GM18511 (cell line): ENCODE results near the gene HS1BP3.
A peak's percentile ranks its signal among the peaks of the same experiment; 100 is the strongest.

ENCODE experiments used
- ATAC-seq: cut with Tn5 transposase; IDR thresholded peaks from one replicate; pipeline ENCODE4 v1.9.1; 2021; ENCODE audit warnings: mild to moderate bottlenecking, moderate library complexity; ENCODE audit not compliant: unreplicated experiment

The HS1BP3 gene, protein sequence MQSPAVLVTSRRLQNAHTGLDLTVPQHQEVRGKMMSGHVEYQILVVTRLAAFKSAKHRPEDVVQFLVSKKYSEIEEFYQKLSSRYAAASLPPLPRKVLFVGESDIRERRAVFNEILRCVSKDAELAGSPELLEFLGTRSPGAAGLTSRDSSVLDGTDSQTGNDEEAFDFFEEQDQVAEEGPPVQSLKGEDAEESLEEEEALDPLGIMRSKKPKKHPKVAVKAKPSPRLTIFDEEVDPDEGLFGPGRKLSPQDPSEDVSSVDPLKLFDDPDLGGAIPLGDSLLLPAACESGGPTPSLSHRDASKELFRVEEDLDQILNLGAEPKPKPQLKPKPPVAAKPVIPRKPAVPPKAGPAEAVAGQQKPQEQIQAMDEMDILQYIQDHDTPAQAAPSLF

DNA sequence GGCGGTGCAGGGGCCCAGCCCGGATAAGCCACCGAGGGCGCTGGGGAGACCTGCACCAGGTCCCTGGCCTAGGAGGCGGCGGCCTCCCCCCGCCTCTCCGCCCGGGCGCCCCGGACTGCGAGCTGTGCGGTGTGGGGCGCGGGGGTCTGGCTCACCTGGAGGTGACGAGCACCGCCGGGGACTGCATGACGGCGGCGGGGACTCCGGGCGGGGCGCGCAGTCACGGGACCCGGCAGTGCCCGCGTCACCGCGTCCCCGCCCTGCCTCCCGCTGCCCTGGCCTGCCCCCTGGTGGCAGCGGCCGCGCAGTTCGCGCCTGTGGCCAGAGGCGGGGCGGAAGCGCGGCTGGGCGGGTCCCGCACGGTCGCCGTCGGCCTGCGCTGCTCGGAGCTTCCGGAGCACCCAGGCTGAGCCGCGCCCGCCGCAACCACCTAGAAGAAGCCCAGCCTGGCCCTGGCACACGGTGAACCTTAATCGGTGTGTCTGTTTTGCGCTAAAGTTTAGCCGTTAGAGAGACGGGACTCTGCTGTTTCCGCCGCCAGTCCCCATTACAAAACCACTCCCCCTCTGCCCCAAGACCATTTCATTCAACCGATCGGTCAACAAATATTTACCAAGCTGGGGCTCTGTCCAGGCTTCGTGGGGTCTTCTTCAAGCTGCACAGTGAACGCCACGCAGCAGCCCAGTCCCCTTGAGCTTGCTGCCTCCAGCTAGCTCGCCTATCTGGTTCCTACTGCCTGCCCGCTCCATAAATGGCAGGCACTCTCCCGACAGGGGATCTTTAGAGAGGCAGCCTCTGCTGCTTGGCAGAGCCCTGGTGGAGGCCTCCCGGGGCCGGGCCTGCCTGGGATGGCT, at the start of gene HS1BP3:
HS1BP3 (minus strand) TSS at position 222 of the 854 bp plus-strand sequence; CDS start at position 187, 35 bp downstream.
- ATAC-seq, result peak; percentile 96

DNA sequence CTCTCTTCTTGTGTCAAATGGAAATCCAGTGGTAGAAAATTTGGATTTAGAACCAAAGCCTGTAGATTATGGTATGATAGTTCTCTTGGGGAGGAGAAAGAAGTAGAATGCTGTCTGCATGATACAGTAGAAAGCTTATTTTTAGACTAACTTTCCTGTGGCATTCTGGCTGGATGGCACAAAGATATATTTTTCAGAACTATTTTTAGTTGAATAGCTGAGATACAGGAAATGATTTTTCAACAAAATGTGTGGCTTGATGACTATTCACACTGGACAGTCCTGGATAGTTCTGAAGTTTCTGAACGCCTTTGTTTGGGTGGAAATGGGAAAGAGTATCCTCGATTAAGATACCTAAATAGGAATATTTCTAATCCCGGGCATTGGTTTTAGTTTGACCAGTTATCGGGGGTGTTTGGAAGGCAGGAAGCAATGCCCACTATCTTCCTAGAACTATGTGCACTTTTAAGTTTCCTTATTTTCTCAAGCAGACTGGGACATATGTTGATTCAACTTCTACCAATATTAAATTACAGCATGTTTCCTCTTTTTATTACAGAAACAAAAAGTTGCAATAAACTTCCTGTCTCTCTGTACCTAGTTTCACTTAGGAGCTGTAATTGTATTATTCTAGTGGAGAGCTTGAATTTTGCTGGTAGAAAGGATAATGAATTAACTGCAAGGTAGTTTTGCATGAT, 48.2 kb upstream of the HS1BP3 start:
- peak; percentile 52 for ATAC-seq

DNA sequence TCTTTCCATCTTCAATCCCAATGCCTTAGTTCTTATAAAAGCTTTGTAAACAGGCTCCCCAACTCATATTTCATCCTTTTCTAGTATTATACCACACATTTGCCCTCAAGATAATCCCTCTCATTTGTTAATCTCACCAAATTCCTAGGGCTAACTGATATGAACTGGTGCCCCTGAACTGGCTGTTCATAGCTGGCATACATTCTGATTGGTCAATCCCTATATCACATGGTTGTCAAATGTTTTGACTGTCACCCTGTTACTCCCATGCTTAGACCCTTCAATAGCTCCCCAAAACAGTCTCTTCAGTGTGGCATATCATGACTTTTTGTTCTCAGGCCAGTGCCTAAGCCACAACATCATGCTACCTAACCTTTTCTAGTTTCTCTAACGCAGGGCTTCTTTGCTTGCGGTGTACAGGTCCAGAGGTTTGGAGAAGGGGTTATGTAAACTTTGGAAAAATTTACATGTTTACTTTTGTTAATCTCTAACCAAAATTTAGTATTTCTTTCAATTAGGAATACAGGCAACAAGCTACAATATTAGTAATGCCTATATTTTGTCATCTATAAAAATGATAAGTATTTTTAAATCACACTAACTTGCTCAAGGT, 46.5 kb upstream of the HS1BP3 start:
- no peak for ATAC-seq

DNA sequence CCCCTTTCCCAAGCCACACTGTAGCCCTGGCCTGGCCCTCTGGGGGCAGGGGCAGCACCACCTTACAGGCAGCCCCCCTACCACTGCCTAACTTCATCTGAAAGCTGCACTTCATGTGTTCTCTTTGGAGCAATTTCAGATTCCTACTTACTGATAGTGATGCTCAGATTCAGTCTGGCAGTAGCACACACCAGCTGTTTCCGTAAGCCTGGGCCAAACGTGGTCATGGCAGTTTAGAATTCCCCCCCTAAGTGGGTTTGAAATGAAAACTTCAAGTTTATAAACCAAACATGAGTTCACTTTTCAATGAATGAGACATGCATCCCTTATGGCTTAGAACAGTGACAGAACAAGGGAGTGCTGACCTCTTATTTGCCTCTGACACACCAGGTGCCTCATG, 45.5 kb upstream of the HS1BP3 start:
- ATAC-seq, result no peak

DNA sequence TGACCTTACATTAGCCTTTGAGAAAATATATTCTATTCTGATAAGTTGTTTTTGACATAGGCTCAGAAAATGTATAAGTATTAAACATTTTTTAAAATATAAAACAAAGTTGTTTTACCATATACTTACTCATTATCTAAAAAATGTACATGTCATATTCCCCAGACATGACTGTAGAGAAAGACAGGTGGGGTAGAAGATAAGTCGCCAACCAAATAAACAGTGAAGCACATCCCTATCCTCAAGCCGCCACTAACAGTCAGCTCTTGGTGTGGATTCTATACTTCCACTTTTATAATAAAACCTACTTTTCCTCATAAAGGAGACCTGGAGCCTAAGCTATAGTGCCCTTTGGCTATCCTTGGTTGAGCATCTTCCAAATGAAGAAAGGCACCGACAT, 42.4 kb upstream of the HS1BP3 start:
- no peak for ATAC-seq

DNA sequence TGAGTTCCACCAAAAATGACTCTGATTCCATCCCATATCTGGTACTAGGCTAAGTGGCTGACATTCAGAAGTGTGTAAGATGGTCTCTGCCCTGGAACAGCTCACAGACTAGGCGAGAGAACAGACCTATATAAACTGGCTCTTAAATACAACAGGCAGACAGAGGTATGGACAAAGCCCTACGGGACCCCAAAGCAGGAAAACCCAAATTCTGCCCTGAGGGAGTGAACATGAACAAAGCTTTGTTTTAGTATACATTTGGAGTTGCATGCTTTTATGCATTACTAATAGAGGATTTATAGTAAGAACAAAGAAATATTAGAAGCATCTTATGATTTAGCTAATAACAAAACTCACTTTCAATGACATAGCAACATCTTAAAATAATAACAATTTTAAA, 41.2 kb upstream of the HS1BP3 start:
- ATAC-seq, result no peak

DNA sequence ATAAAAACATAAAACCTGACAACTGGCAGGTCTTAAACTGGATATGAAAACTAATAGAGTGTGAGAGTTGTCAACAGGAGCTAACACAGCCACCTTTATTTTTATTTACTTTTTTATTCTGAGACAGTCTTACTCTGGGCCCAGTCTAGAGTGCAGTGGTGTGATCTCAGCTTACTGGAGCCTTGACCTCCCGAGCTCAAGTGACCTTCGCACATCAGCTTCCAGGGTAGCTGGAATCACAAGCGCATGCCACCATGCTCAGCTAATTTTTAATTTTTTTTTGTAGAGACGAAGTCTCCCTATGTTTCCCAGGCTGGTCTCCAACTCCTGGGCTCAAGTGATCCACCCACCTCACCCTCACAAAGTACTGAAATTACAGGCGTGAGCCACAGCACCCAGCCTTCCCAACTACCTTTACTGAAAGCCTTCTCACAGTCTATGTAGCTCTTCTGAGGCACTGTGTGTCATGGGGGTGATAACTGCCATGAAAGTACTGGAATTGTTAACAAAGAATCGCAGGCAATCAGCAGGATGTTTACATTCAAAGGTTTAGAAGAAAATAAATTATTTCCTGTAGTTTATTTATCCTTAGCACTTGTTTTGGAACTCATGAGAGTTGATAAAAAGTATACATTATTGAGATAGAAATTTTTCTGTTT, 40.3 kb upstream of the HS1BP3 start:
- no peak for ATAC-seq

DNA sequence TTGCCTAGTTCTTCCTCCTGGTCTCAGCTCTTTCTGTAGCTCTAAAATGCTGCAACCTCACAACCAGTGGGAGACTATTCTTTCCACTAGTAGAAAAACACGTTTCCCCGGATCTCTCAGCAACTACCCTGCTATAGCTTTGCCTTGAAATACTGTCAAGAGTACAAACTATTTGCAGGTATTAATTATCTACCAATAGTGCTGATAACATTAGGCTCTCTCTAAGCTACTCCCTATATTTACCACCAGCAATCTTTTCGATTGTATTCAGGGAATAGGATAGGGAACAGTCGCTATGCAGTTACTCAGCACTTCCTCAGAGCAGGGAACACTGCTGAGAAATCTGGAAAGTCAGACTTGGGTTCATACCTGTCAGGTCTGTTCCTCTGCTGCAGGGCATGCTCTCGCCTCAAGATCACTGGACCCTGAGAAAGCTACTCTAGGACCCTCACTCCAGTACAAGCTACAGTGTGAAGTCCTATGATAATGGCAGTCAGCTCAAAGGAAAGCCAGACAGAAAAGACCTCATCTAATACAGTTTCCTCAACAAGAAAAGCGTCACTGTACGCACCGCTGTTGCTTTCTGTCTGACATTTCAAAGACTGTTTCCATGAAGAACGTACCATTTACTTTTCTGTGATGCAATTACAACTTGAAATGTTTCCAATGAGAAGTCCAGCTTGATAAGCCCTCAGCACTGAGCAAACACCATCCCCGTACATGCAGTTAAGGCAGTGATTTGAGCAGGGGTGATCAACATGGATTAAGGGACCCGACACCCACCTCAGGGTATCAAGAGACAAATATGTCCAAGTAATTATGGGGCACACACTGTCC, 38.7 kb upstream of the HS1BP3 start:
- no peak for ATAC-seq

DNA sequence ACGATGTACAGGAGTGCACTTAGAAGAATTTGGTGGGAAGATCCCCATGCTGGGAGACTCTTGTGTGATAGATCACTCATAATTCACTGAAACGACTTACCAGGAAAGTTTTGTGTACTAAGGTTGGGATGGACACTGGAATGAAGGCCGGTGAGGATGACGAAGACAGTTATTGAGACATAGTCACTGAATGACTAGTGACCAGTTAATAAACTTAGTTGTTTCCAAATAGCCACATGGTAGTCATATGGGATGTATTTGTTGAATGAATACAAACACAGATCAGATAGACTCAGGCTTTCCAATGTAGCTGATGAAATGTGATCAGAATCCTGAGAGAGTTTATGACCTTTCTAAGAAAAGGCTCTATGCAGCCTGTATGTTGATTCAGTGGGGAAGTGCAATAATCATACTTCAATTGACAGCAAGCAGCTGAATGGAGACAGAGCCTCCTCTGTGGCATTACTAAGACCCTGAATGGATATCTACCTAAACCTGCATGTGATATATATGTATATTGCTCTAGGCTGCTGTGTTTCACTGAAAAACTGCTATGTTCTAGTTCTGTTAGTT, 36.4 kb upstream of the HS1BP3 start:
- ATAC-seq, result no peak

DNA sequence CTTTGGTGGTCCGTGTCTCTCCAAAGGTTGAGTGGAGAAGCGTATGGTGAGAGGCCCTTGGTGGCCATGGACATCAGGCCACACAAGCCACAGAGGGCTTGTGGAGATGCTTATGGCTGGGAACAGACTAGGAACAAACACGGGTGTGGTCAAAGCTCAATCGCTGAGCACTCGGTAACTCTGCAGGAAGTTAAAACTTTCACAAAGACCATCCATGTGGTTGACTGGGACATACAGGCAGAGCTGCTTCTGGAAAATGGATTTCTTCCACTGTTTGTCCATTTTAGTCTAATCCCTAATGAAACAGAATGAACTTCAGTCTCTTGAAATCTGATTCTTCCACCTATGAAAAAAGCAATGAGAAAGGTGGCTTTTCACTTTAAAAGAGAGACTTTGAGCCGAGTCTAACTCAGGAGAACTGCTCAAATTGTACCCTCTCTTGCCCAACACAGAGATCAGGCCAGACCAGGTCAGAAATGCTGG, 33.7 kb upstream of the HS1BP3 start:
- no peak for ATAC-seq

DNA sequence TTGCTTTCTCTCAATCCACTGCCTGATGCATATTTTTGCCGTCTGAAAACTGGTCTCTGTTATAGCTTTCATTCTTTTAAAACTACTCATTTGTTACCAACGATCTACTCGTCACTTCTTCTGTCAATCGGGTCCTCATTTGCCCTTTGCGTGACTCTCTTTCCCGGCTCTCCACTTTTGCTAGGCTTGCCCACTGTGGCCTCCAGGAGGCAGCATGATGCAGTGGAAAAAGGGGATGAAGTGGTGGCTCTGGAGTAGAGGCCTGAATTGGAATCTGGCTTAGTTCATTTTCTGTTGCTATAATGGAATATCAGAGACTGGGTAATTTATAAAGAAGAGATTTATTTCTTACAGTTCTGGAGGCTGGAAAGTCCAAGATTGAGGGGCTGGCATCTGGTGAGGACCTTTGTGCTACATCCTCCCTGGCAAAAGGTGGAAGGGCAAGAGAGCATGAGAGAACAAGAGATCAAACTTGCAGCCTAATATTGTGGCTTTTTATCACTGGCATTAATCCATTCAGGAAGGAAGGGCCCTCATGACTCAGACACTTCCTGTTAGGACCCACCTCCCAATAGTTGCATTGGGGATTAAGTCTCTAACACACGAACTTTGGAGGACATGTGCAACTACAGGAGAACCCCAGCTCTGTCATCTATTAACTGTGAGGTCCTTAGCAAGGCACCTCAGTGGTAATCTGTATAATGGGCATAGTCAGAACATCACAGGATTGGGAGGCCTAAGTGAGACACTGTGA, 31.4 kb upstream of the HS1BP3 start:
- ATAC-seq, result no peak

DNA sequence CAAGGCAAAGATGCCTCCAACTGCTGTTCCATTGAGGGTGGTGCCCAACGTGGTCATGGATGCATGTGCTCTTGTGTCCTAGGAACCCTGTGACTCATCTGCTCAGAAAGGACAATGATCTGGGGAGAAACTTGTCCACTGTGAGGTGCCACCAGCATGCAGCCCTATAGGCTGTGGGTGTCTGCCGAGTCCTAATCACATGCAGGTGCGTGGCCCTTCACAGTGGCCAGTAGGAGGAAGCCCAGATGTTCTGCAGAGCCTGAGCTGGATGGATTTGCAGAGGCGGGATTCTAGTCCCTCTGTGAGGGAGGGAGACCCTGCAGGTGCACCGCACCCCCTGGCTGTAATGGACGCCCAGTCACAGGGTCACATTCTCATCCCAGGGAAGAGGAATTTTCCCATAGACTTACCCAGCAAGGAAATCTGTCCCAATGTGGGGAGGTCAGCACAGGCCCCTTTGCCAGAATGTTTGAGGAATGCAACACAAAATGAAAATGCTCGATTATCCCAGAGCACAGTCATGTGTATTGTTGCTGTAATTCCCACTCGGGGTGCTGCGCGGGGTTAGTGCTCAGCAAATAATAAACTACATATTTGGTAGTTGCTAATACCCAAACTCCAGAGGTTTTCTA, 30.0 kb upstream of the HS1BP3 start:
- ATAC-seq, result no peak

DNA sequence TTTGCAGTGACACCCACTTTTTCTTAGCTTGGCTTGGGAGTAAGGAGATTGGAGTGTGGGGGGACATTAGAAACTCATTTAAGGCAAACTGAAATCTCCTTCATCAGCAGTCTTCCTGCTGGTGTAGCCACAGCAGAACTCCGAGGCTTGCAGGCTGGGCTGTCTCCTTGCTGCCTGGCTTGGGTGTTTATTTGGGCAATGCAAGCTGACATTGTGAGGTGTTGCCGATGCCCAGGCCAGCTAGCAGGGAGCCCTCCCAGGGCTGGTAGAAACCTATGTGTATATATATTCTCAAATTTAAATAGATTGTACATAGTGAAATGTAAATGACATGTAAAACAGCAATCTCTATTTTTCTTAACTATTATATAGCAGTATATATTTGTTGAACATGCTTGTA, 27.9 kb upstream of the HS1BP3 start:
- no peak for ATAC-seq

DNA sequence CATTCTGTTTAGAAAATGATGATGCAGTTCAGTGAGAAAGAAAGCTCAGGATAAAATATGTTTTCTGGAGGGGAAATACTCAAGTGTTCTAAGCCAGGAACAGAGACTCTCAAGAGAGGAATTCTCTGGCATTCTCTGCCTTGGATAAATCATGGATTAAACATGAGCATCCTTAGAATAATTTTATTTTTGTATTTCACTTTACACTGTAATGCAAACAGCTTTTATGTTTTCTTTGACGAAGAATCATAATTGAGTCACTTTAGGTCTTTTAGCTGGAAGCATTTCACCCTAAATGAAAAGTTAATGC, 27.1 kb upstream of the HS1BP3 start:
- no peak for ATAC-seq

DNA sequence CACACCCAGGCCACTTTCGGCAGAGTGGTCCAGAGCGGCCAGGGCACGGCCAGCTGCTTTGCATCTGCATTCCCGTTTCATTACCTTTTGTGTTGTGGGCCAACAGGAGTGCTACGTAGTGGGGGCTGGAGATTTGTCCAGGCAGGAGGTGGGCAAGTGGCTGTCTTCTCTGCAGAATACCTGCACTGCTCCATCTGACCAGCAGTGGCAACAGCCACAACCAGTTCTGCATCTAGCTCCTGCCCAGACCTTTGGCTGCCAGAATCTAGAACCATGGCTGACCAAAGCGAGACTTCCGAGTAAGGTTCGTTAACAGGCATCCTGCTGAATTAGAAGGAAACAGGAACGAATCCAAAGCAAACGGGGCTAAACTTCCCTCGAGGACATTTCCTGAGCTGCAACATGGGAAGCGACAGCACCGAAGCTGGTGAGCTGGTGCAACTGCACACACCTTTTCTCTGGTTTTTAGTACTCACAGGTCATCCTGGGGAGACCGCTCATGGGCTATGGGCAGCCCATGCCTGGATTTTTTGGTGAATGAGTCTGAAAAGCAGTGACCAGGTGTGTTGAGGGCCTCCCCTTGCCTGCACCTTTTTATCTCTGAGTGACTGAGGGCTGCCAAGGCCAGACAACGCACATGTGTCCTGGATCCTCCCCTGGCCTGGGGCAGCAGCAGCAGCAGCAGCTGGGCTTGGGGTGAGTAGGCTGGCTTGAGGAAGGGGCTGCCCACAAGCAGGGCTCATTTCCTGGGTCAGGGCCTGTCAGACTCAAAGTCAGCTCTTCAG, 26.6 kb upstream of the HS1BP3 start:
- ATAC-seq, result peak; percentile 42

DNA sequence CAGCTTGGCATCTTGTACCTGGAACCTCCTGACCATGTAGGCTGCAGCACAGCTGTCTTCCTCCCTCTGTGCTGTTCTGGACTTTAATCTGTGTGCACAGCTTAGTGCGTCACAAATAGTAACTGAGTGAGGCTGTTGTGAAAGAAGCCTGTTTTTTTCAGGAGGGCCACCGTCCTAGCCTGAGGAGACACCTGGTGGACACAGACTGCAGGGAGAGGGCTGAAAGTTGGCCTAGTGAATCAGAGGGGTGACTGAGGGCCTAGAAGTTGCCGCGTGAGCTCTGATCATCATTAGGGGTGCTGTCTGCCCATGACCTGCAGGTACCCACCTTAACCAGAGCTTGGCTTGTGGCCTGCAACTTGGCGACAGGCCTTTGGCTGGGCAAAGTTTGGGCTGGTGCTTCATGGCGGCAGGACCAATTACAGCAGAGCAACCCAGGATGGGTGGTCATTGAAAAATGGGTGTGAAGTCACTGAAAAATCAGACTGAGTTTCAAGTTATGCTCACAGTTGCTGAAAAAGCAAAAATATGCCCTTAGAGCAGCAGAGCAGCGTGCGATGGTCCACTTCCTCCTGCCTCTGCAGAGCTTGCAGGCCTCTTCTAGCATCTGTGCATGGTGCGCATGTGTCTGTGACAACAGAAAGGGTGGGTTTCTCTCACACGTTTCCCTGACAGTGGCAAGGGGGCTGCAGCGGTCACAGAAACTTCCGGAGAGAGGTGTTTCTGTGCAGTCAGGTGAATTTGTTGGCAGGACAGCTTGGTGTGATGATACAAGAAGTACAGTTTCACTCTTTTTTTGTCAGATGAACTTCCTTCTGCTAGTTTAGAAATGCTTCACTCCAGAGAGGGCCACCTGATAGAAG, 25.7 kb upstream of the HS1BP3 start:
- ATAC-seq, result peak; percentile 75
